Testis (tissue), 2 donors: ENCODE data around the gene BCS1L.

Experiments
- CTCF ChIP-seq, 3 experiments: fragments of 450-650 bp in 2 of 3; fragments of 200-600 bp in 1 of 3; sonication (generic) in 1 of 3; IDR thresholded peaks; one replicate each; pipeline ENCODE4 v1.5.1; 2016 to 2019; ENCODE audit warnings: antibody characterized with exemption in 3 of 3, mild to moderate bottlenecking in 2 of 3, moderate library complexity in 1 of 3
- POLR2A ChIP-seq: fragments of 450-650 bp; IDR thresholded peaks from one replicate; pipeline ENCODE4 v1.6.1; 2017; ENCODE audit warnings: antibody characterized with exemption, mild to moderate bottlenecking, moderate library complexity

- TF ChIP-seq CTCF (IDR thresholded peaks at IDR 0.05) (no peak), POLR2A (no peak)
These were observed at the start of gene BCS1L, which contains the start of gene ZNF142 for GRCh38 chr2:218659258-218659987.
